GM23338 (cell line): ENCODE measurements around the gene TMEM132D. TPM values are rescaled to one million over a fixed set of nuclear protein-coding genes. Genes with fewer than 3 reads are reported as not detected.

Source experiments
- ATAC-seq: fragments of 200-7000 bp; cut with Tn5 transposase; 3 replicates; pipeline ENCODE4 v1.9.1; 2020
- DNase-seq: peaks from one replicate; pipeline ENCODE4 v3.0.0-alpha.2; 2015; ENCODE audit warnings: low spot score
- H2AFZ ChIP-seq: fragments of 200-600 bp; sonication (generic); 2 replicates; pipeline ENCODE4 v1.8.0; 2016; ENCODE audit warnings: antibody characterized with exemption, mild to moderate bottlenecking, moderate library complexity
- H3F3A ChIP-seq: fragments of 200-600 bp; sonication (generic); replicated peaks from 2 replicates; pipeline ENCODE4 v1.8.0; 2017; ENCODE audit warnings: antibody characterized with exemption, mixed run types, low read depth
- H3K27ac ChIP-seq: fragments of 200-600 bp; sonication (generic); 2 replicates; pipeline ENCODE4 v1.6.1; 2016; ENCODE audit warnings: low read depth
- H3K27me3 ChIP-seq: fragments of 200-600 bp; sonication (generic); 2 replicates; pipeline ENCODE4 v1.8.0; 2016; ENCODE audit warnings: mild to moderate bottlenecking, mixed run types, moderate library complexity; ENCODE audit not compliant: insufficient read depth
- H3K36me3 ChIP-seq: fragments of 200-600 bp; sonication (generic); 2 replicates; pipeline ENCODE4 v1.8.0; 2016; ENCODE audit warnings: mild to moderate bottlenecking; ENCODE audit not compliant: insufficient read depth
- H3K4me1 ChIP-seq: fragments of 200-600 bp; sonication (generic); 2 replicates; pipeline ENCODE4 v1.8.0; 2016; ENCODE audit warnings: mild to moderate bottlenecking, moderate library complexity; ENCODE audit not compliant: insufficient read depth
- H3K4me2 ChIP-seq: fragments of 200-600 bp; sonication (generic); 2 replicates; pipeline ENCODE4 v1.7.1; 2017; ENCODE audit warnings: mixed run types
- H3K4me3 ChIP-seq: fragments of 200-600 bp; sonication (generic); 2 replicates; pipeline ENCODE4 v1.6.1; 2016; ENCODE audit warnings: mixed run types
- H3K79me2 ChIP-seq: fragments of 200-600 bp; sonication (generic); replicated peaks from 2 replicates; pipeline ENCODE4 v1.8.0; 2017; ENCODE audit warnings: mild to moderate bottlenecking; ENCODE audit not compliant: insufficient read depth
- H3K9me2 ChIP-seq: fragments of 200-600 bp; sonication (generic); 2 replicates; pipeline ENCODE4 v1.8.0; 2017; ENCODE audit not compliant: insufficient read depth
- H4K20me1 ChIP-seq: fragments of 200-600 bp; sonication (generic); replicated peaks from 2 replicates; pipeline ENCODE4 v1.8.0; 2017; ENCODE audit warnings: mild to moderate bottlenecking; ENCODE audit not compliant: insufficient read depth
- H3K27ac Mint-ChIP-seq: 2 replicates; pipeline ENCODE4 v1.8.0; 2020; ENCODE audit warnings: inconsistent platforms, mild to moderate bottlenecking, moderate library complexity, mixed read lengths
- H3K27me3 Mint-ChIP-seq: 3 replicates; pipeline ENCODE4 v1.8.0; 2022; ENCODE audit warnings: low read depth, mild to moderate bottlenecking, moderate library complexity, mixed read lengths, inconsistent platforms; ENCODE audit not compliant: insufficient read depth, poor library complexity
- H3K36me3 Mint-ChIP-seq: 3 replicates; pipeline ENCODE4 v1.8.0; 2021; ENCODE audit warnings: low read depth, mild to moderate bottlenecking, inconsistent platforms, moderate library complexity, mixed read lengths
- H3K4me1 Mint-ChIP-seq: 3 replicates; pipeline ENCODE4 v1.8.0; 2020; ENCODE audit warnings: mild to moderate bottlenecking, inconsistent platforms, mixed read lengths
- H3K4me3 Mint-ChIP-seq: 3 replicates; pipeline ENCODE4 v1.8.0; 2021; ENCODE audit warnings: moderate library complexity, mild to moderate bottlenecking, inconsistent platforms, mixed read lengths
- H3K9me3 Mint-ChIP-seq: 3 replicates; pipeline ENCODE4 v1.8.0; 2020; ENCODE audit warnings: moderate library complexity, mild to moderate bottlenecking, inconsistent platforms, mixed read lengths
- CREB1 ChIP-seq: fragments of 250-450 bp; sonication (Bioruptor Pico); IDR thresholded peaks from 2 replicates; pipeline ENCODE4 v1.5.0; 2020; ENCODE audit warnings: low read depth, mild to moderate bottlenecking, moderate library complexity
- CTCF ChIP-seq, 2 experiments: fragments of 200-600 bp in 1 of 2; sonication (generic) in 1 of 2; conservative IDR thresholded peaks; 2 replicates each; pipeline versions ENCODE4 v1.5.1 to v1.6.1; 2016 to 2017; ENCODE audit warnings: antibody characterized with exemption in 2 of 2, low read depth in 2 of 2, mild to moderate bottlenecking in 2 of 2, moderate library complexity in 1 of 2
- EZH2 ChIP-seq: fragments of 200-600 bp; sonication (generic); IDR thresholded peaks from one replicate; pipeline ENCODE4 v1.8.0; 2017; ENCODE audit warnings: antibody characterized with exemption, mild to moderate bottlenecking, low read depth; ENCODE audit not compliant: unreplicated experiment
- EZH2phosphoT487 ChIP-seq: fragments of 200-600 bp; sonication (generic); IDR thresholded peaks from one replicate; pipeline ENCODE4 v1.8.1; 2018; ENCODE audit warnings: antibody characterized with exemption; ENCODE audit not compliant: unreplicated experiment
- JUNB ChIP-seq: IDR thresholded peaks from one replicate; pipeline ENCODE4 v1.6.1; 2016; ENCODE audit warnings: antibody characterized with exemption; ENCODE audit not compliant: unreplicated experiment
- NANOG ChIP-seq: IDR thresholded peaks from 2 replicates; pipeline ENCODE4 v1.6.1; 2016; ENCODE audit warnings: antibody characterized with exemption, borderline replicate concordance
- POLR2AphosphoS5 ChIP-seq: IDR thresholded peaks from 2 replicates; pipeline ENCODE4 v1.6.1; 2016; ENCODE audit warnings: antibody characterized with exemption, low read depth
- REST ChIP-seq: IDR thresholded peaks from one replicate; pipeline ENCODE4 v1.6.1; 2018; ENCODE audit warnings: antibody characterized with exemption; ENCODE audit not compliant: unreplicated experiment
- STAT1 ChIP-seq: IDR thresholded peaks from one replicate; pipeline ENCODE4 v1.6.1; 2016; ENCODE audit warnings: antibody characterized with exemption; ENCODE audit not compliant: unreplicated experiment
- ZNF114 ChIP-seq: fragments of 250-450 bp; sonication (Bioruptor Pico); IDR thresholded peaks from 2 replicates; pipeline ENCODE4 v1.5.0; 2020; ENCODE audit warnings: mild to moderate bottlenecking, moderate library complexity
- ZNF331 ChIP-seq: fragments of 250-450 bp; sonication (Bioruptor Pico); IDR thresholded peaks from 2 replicates; pipeline ENCODE4 v1.5.0; 2020; ENCODE audit warnings: low read depth, mild to moderate bottlenecking, moderate library complexity
- polyA plus RNA-seq: library from polyadenylated mRNA; unstranded; fragments of >200 nt; fragmentation: Nextera tagmentation; extraction: Ambion mirVana; gene quantifications from 2 replicates; pipeline ENCODE4 v1.2.1, GENCODE V29; 2016
- total RNA-seq: library from RNA; depleted of rRNA; stranded (reverse); fragments of >200 nt; shearing (Covaris generic); gene quantifications from 2 replicates; pipeline ENCODE4 v1.2.3, GENCODE V29; 2014
- TF ChIP-seq, protein P1 (sequence below): IDR thresholded peaks from 2 replicates; pipeline ENCODE4 v1.6.1; 2016; ENCODE audit warnings: antibody characterized with exemption
- TF ChIP-seq, protein P2 (sequence below): fragments of 250-450 bp; sonication (Bioruptor Pico); IDR thresholded peaks from 2 replicates; pipeline ENCODE4 v1.5.0; 2020; ENCODE audit warnings: mild to moderate bottlenecking, moderate library complexity

The TMEM132D gene
- total and polyA plus RNA-seq, 2 experiments from 2014 or later: 0.44 to 5.3 TPM

- no peaks in the 10 kb centered on the region for H3K4me1 Mint-ChIP-seq
- H3F3A ChIP-seq: no peaks in the 10 kb centered on the region
- no peaks in the 10 kb centered on the region for H3K27me3 Mint-ChIP-seq
- no peak overlapping the region for H3K4me2 ChIP-seq
- no peak overlapping the region for H3K4me3 ChIP-seq
- no peak overlapping the region for H3K4me3 Mint-ChIP-seq
- H3K79me2 ChIP-seq: no peaks in the 10 kb centered on the region
- no peaks in the 10 kb centered on the region for H3K4me1 ChIP-seq
- peaks cover 94% of the 10 kb centered on the region for H3K9me3 Mint-ChIP-seq
- no peak for TF ChIP-seq EZH2
- no peak for TF ChIP-seq NANOG
- TF ChIP-seq ZNF331: no peak
- no peak for TF ChIP-seq ZNF114 (CRISPR knock-in tag)
- TF ChIP-seq, protein P1, sequence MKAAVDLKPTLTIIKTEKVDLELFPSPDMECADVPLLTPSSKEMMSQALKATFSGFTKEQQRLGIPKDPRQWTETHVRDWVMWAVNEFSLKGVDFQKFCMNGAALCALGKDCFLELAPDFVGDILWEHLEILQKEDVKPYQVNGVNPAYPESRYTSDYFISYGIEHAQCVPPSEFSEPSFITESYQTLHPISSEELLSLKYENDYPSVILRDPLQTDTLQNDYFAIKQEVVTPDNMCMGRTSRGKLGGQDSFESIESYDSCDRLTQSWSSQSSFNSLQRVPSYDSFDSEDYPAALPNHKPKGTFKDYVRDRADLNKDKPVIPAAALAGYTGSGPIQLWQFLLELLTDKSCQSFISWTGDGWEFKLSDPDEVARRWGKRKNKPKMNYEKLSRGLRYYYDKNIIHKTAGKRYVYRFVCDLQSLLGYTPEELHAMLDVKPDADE: no peak
- TF ChIP-seq REST: no peak
- TF ChIP-seq, protein P2, sequence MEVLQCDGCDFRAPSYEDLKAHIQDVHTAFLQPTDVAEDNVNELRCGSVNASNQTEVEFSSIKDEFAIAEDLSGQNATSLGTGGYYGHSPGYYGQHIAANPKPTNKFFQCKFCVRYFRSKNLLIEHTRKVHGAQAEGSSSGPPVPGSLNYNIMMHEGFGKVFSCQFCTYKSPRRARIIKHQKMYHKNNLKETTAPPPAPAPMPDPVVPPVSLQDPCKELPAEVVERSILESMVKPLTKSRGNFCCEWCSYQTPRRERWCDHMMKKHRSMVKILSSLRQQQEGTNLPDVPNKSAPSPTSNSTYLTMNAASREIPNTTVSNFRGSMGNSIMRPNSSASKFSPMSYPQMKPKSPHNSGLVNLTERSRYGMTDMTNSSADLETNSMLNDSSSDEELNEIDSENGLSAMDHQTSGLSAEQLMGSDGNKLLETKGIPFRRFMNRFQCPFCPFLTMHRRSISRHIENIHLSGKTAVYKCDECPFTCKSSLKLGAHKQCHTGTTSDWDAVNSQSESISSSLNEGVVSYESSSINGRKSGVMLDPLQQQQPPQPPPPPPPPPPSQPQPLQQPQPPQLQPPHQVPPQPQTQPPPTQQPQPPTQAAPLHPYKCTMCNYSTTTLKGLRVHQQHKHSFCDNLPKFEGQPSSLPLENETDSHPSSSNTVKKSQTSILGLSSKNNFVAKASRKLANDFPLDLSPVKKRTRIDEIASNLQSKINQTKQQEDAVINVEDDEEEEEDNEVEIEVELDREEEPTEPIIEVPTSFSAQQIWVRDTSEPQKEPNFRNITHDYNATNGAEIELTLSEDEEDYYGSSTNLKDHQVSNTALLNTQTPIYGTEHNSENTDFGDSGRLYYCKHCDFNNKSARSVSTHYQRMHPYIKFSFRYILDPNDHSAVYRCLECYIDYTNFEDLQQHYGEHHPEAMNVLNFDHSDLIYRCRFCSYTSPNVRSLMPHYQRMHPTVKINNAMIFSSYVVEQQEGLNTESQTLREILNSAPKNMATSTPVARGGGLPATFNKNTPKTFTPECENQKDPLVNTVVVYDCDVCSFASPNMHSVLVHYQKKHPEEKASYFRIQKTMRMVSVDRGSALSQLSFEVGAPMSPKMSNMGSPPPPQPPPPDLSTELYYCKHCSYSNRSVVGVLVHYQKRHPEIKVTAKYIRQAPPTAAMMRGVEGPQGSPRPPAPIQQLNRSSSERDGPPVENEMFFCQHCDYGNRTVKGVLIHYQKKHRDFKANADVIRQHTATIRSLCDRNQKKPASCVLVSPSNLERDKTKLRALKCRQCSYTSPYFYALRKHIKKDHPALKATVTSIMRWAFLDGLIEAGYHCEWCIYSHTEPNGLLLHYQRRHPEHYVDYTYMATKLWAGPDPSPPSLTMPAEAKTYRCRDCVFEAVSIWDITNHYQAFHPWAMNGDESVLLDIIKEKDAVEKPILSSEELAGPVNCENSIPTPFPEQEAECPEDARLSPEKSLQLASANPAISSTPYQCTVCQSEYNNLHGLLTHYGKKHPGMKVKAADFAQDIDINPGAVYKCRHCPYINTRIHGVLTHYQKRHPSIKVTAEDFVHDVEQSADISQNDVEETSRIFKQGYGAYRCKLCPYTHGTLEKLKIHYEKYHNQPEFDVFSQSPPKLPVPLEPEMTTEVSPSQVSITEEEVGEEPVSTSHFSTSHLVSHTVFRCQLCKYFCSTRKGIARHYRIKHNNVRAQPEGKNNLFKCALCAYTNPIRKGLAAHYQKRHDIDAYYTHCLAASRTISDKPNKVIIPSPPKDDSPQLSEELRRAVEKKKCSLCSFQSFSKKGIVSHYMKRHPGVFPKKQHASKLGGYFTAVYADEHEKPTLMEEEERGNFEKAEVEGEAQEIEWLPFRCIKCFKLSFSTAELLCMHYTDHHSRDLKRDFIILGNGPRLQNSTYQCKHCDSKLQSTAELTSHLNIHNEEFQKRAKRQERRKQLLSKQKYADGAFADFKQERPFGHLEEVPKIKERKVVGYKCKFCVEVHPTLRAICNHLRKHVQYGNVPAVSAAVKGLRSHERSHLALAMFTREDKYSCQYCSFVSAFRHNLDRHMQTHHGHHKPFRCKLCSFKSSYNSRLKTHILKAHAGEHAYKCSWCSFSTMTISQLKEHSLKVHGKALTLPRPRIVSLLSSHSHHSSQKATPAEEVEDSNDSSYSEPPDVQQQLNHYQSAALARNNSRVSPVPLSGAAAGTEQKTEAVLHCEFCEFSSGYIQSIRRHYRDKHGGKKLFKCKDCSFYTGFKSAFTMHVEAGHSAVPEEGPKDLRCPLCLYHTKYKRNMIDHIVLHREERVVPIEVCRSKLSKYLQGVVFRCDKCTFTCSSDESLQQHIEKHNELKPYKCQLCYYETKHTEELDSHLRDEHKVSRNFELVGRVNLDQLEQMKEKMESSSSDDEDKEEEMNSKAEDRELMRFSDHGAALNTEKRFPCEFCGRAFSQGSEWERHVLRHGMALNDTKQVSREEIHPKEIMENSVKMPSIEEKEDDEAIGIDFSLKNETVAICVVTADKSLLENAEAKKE: no peak
- TF ChIP-seq EZH2phosphoT487: no peak
- TF ChIP-seq JUNB: no peak
- TF ChIP-seq CREB1 (CRISPR knock-in tag): no peak
- TF ChIP-seq CTCF (conservative IDR thresholded peaks at IDR 0.05; ENCODE audit: low read depth in 2 of 2): no peak
- no peak for TF ChIP-seq STAT1
- no peak for TF ChIP-seq POLR2AphosphoS5
- H2AFZ ChIP-seq: no peak overlapping the region
- H4K20me1 ChIP-seq: no peaks in the 10 kb centered on the region
- ATAC-seq (no peak), DNase-seq (no peak)
- no peaks in the 10 kb centered on the region for H3K27me3 ChIP-seq
- H3K27ac ChIP-seq: no peak overlapping the region
- H3K9me2 ChIP-seq: no peaks in the 10 kb centered on the region
- peaks cover 36% of the 10 kb centered on the region for H3K36me3 Mint-ChIP-seq
- no peaks in the 10 kb centered on the region for H3K36me3 ChIP-seq
- H3K27ac Mint-ChIP-seq: no peak overlapping the region
Measured at GRCh38 chr12:129696926-129697325, 206.9 kb downstream of the TMEM132D start.
